ENCODE results near the gene C10orf67. TPM values are rescaled to one million over a fixed set of nuclear protein-coding genes. Genes with fewer than 3 reads are reported as not detected.
"Not testable (repeated sequence)": the region's sequence is repeated elsewhere in the genome, so short reads cannot be mapped to it uniquely, and the experiment has no call there.

C10orf67 gene
- total RNA-seq, 1 donor from 2014 or later = not detected

DNA sequence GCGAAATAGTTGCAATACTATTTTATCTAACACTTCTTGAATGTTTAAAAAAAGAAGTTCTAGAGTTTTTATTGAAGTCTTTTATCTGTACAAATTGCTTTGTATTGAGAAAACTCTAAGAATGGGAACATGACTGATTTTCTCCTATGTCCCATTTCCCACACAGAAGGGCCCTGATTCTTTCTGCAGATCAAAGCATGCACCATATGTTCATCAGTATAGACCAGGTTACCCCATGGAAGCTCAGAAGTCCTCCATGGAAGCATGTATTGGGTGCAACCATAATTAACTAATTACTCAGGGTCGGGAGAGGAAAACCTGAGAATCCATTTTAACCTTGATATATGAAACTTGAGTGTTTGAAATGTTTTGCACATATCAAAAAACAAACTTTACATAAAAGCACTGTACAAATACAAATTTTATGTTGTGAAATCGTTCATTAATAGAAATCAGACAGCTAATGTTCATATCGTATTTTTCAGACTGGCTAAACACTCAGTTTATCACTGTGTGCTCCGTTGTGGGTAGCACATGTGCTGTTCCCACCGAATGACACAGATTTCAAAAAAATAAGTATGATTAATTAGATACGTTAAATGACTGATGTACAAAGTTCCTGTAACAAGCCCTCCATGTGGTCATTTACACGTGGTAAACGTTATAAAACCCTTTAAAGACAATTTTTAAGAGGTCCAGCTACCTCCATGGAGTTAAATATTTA lies 81.0 kb downstream of the C10orf67 start:
- no peak for DNase-seq

DNA sequence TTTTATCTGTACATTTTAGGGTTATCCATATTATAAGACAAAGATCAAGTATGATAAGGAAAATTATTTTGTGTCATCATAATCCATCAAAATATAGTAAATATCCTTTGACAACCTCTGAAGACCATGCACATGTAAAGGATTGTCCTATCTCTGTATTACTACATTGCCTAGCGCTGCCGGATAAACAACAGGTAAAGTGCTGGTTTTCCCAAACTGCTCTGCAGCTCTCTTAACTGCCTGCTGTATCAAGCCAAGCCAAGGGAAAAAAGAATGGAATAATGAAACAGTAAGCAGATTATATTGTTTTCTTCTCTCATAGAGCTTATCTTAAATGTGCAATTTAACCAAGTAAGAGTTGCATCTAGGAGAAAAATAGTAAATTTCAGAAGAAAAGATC lies 81.7 kb downstream of the C10orf67 start:
- no peak for DNase-seq

DNA sequence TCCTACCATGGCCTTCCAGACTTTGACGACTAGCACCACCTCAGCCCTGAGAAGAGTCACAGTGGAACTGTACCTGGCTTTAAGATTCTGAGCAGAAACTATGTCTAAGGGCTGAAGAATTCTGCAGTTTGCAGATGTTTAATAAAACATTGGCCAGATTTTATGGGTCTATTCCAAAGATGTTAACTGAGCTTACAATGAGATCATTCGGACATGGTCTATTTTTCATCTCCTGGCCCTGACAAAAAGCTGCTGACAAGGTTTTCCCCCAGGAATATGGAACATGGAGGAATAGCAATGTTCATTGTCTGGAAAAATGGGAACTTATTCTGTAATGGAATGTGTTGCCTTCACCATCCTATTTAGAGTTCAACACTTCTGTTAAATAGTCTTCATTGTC lies 86.1 kb downstream of the C10orf67 start:
- DNase-seq = no peak

DNA sequence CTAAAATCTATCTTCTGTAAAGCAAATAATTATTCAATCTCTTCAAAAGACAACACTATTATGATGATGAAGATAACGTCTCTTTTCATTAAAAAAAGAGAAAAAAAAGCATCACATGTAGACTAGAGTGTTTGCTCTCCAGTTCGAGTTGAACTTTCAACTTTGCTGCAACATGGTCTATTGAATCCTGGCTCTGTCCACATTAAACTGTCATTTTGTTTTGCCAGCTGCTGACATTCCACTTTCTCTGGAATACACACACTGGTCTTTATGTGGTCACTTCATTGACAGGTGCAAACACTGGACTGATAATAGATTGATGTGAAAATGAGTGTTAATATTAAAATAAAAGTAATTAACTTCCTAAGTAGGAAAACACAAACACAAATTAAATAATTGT lies 90.8 kb downstream of the C10orf67 start:
- no peak for DNase-seq

DNA sequence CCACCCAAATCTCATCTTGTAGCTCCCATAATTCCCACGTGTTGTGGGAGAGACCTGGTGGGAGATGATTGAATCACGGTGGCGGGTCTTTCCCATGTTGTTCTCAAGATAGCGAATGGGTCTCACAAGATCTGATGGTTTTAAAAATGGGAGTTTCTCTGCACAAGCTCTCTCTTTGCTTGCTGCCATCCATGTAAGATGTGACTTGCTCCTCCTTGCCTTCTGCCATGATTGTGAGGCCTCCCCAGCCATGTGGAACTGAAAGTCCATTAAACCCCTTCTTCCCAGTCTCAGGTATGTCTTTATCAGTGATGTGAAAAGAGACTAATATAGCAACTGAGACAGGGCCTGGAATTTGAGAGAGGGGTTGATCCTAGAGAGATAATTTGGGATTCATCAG lies 91.7 kb downstream of the C10orf67 start:
- DNase-seq = not testable (repeated sequence)

DNA sequence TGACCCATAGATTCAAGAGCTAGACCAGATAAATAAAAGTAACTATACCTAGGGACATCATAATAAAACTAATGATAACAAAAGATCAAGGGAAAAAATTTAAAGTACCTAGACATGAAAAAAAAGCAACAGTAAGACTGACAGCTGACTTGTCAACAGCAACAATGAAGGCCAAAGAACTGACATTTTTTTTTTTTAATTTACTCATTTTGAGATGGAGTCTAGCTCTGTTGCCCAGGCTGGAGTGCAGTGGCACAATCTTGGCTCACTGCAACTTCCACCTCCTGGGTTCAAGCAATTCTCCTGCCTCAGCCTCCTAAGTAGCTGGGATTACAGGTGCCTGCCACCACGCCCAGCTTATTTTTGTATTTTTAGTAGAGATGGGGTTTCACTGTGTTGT lies 102.8 kb downstream of the C10orf67 start:
- not testable (repeated sequence) for DNase-seq

DNA sequence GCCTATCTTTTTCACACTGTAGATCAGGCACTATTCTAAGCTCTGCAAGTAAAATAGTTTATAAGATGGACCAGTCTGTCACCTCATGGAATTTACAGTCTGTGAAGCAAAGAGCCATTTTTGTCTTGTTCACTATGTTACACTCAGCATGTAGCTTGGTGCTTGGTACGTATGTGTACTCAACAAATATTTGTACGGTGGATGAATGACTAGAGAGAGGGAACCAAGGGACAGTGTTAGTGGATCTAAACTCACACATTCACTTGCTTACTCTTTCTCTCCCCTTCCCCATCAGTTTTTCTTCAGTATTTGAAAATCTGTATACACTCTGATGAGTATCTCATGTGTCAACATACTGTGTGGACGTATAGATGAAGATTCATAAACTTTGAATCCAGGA lies 106.6 kb downstream of the C10orf67 start:
- DNase-seq = no peak

DNA sequence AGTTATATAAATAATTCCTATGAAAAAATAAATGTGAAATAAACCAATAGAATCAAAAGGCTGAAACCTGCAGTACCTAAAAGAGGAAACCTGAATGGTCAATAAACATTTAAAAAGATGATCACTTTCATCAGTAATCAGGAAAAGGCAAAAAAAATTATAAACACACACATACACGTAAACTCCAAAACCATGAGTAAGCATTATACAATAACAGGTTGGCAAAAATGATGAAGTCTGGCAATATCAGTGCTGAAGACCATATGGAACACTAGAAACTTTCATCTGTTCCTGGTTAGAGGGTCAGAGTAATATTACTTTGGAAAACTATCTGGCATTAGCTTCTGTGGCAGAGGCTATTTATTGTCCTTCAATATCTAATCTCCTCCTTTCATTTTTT lies 114.0 kb downstream of the C10orf67 start:
- DNase-seq = no peak

DNA sequence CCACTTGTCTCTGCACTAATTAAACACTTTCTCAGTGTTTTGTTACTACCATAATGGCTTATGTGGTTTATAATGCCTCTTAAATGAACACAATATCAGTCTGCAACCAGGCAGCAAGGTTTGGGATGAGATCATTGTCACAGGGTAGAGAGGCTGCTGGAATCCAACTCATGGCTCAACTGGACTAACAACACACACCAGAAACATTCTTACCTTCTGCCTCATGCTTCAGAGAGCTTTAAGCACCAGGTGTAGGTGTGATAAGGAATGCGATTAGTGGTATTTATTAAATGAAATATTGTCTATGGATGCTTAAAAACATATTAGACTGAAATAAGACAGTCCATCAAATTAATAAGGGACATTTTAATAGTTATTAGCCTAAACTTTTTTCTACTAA lies 127.1 kb downstream of the C10orf67 start:
- no peak for DNase-seq

DNA sequence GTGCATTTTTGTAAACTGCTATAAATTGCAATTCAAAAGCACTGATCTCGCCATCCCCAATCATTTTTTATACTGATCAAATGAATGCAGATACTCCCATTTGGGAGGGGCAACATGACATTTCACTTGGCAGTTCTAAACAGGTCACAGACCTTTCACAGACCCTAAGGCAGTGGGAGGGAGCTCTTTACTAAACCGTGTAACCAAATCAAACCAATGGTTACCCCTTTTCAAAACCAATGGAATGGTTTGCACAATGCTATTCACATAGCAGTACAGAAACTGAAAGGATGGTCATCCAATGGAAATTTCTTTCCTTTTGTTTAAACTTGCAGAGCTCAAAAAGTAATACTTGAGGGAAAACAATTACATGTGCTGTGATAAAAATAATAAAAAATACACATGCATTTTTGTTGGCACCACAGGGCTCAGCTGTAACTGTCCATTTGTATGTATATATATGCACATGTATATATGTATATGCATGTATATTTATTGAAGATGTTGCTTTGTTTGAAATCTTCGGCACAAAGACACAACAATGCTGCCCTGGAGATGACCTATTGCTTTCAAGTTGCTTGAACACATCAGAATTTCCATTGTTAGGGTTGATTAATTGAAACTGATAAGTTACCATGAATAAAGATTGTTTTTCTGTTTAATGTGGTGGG lies 138.5 kb downstream of the C10orf67 start:
- DNase-seq = no peak

DNA sequence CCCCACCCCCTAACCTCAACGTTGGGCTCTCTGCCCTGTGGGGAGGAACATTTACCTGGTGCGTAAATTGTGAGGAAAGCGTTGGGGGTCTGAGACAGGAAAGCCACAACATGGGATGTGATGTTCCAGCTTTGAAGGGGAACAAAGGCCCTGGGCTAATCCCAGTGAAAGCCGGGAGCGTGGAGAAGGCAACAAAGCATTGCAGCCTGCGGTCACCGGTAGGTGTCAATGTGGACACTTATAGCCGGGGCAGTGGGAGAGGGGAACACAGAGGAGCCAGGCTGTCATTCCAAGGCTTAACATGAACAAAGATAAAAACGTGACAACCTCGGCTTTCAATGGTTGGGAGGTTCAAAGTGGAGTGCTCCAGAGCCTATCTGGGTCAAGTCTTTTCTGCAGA lies 139.8 kb downstream of the C10orf67 start:
- DNase-seq = no peak

DNA sequence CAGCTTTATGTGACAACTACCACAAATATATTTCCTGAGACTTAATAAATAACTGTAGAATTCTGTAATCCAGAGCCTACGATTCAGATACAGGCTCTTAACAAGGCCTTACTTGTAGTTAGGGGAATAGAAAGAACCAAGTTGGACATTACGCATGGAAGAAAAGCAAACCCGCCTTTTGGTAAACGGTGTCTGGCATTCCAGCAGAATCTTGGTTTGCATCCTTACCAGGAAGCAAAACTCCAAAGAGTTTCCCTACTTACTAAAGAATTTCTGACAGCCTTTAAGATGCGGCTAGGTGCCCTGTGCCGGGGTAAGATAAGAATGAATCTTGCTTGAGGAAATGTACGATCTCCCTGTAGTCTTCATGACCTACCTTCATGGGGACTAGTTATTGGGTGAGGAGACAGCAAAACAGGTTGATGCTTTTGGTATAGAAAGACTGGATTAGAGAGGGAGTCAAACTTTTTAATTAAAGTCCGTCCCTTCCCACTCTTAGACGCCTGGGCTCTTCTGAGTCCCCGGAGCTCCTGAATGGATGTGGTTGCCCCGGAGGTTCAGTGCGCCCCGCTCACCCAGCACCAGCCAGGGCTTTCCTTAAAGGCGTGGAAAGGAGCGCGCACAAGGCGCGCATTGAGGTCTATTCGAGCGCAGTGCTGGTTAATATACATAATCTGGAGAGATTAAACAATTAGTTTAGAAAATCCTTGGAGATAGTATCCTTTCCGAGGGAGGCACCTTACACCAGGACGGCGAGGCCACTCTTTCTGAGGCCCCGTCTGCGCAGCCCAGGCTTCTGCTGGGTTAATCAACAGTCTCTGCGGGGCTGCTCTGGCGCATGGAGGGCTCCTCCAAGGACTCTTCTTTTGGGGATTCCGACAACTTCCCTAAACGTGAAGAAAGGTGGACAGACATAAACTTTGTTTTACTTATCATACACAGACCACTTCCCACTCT lies 140.9 kb downstream of the C10orf67 start:
- no peak for DNase-seq

DNA sequence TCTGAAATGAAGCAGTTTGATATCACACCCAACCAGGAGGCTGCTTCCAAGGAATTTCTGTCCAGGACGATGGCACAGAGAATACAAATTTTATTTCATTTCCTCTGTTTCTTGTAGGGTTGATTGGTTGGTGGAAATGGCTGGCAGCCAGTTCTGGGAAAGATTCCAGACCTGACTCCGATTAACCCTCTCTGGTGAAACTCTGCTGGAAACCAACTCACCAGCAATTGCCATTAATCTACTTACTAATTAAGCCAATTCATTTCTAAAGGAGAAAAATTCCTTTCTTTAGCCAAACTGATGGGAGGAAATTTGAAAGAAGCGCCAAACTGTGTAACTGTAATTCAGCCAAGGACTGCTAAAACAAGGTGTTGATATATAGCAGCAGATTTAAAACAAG lies 141.8 kb downstream of the C10orf67 start:
- no peak for DNase-seq

DNA sequence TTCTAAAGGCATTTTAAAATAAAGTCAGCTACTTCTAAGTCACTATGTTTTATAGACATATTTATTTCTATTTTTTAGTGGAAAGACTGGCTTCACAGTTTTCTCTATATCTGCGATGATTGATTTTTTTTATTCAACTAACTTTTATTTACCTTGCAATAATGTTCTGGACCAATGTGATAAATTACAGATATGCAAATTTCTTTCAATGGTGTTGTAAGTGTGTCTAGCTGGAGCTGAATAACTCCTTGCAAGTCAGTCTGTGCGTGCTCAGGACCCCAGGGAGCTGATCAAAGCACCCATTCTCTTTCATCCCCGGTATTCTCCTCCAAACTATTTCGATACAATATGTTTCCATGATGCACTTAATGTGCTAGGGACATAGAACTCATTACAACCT lies 142.8 kb downstream of the C10orf67 start:
- no peak for DNase-seq

DNA sequence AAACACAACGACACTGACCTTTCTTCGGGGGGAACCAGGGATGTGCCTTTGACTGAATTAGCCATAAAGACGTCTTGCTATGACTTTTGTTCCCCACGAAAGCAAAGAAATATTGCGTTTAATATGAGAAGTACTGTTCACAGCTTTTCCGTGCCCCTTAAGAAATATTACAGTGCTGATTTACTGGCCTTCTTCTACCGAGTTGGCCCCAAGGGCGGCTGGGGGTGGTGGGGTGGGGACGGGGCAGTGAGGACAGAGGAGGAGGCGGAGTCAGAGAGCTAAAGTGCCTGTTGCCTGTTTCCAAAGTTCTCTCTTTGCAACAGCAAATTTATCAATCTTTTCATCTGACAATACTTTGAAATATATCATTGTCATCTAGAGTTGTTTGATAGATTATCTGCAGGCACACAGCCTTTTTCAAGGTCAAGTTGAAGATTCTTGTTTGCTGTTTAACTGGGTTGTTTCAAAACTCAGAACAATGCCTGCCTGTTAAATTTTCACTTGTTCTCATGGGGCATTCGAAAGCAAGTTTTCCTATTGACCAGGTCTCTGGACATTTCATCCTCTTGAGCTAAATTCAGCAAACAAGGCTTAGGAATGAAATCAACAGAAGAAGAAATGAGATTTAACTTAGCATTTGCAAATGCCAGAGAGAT lies 143.5 kb downstream of the C10orf67 start:
- DNase-seq = no peak

DNA sequence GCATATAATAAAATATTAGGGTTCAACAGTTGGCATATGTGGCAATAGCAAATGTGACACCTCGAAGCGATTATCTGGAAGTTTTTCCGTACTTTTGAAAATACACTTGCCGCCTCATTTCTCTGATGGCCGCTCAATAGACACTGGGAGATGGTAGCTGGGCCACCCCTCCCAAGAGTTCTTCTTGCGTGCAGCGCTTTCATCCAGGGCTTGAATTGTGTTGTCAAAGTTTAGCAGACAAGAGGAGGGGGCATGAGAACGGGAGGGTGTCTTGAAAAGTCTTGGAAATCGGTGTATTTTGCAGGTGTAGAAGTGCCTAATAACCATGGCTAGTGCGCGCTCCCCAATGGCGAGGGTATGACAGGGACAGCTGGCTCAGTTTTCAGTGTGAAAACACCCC lies 144.0 kb downstream of the C10orf67 start:
- DNase-seq = no peak

DNA sequence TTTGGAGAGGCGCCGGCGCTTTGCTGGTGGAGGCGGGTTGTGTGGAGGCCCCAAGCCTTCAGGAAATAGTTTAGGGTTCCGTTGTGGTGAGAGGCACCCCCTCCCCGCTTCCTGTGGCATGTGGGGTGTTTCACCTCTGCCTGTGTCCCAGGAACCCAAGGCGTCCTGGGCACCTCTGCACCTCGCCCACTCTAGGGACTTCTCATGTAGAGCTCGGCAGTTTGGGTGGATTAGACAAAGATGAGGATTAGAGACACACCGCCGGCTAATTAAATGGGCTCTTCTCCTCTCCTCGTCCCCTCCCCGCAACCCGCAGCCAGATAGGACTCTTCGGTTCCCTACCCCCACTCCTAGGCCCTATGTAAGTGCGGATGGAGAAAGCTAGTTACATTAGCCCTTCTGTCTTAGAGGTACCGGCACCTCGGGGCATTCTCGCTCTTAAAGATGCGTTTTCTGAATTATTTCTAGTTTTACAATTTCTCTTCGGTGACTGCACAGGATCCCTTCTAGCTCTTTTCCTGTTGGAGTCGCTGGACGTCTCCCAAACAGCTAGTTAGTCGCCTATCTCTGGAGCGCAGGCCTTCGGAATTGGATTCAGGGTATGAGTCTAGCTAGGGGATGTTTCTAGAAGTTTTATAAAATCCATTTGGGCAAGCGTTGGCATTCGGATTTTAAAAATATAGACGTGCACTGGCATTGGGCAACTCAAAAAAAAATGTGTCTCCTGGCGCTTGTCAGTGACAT lies 144.7 kb downstream of the C10orf67 start:
- no peak for DNase-seq

DNA sequence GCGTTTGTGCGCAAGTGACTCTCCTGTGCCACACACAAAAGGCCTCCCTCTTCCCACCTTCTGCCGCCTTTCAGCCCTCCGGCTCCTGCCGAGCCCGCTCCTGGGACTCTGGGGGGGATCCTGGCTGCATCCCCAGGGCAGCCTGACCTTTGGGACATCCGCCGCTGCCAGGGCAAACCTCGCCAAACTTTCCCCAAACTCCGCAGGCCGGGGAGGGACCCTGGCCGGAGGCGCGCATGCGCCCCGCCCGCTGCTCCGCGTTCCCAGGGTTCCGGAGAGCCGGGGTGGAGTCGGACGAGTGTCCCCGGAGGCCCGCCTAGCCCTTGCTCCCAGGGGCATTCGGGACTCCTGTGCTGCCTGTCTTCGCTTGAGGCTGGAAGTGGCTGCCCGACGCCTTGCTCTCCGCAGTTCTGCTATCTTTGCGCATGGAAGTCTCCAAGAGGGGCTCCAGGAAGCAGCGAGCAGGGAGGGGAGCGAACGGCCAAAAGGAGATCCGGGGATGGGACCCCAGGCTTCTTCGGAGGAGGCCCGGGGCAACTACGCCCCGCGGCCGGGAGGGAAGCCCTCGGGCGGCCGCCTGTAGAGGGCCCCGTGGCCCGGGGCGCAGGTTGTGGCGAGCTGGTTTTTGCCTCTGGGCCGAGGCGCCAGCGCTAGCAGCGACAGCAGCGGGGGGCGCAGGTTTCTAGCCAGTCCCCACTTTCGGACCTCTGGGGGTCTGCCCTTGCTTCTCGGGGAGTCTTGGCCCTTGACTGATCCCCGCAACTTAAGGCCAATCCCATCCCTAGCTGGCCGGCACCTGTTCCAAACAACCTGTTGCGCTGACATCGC lies 145.4 kb downstream of the C10orf67 start:
- no peak for DNase-seq

DNA sequence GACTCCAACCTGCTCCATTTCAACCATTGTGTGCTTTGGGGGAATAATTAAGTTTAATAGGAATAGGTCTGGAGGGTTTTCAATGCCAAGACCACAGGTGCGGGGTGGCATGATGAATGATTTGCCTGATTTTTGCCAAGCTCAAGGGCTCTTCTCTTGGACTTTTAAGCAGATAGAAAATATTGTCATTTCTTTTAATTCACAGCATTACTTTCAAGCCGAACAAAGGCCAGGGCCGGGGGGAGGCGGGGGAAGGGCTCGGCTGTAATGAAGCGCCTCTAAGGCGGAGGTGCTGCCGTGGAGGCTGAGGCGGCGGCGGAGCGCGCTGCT lies 146.0 kb downstream of the C10orf67 start:
- DNase-seq = no peak

DNA sequence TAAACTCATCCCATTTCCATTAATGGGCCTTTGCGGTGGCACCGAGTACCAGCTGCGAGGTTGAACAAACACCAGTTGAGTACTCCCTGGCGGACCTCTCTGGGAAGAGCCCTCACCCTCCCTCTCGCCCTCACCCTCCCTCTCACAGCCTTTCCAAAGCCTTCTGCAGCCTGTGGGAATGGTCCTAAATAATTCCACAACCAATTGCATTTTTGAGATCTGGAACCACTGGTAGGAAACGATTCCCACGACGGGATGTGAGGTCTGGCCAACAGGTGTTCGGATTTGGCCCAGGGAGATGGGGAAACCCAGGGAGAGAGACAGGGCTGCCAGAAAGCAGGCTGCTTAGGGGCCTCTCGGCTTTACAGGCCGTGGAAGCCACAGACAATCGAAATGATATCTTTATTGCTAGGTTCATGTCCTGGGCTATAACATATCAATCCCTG lies 147.2 kb downstream of the C10orf67 start:
- DNase-seq = no peak

DNA sequence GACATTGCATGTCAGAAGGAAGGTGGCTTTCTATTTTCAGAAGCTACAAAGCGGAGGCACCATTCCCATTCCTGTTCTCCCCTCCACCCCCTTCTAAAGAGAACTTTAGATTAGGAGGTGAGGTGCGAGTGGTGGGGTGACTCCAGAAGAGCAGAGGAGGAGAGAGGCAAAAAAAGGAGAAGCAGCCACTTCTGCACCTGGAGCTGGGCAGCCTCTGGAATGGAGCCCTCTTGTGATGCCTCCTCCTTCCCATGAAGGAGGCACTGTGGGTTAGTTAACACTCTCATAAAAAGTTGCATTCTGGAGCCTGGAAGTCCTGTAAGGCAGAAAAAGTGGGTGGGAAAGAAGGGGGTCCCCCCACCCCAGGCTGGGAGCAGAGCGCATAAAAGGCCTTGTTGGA lies 147.7 kb downstream of the C10orf67 start:
- no peak for DNase-seq
